ENCODE data around the gene TMEM229A. TPM values are rescaled to one million over a fixed set of nuclear protein-coding genes. Genes with fewer than 3 reads are reported as not detected.

Gene TMEM229A
- polyA plus RNA-seq, 4 donors: 1.6 to 14.0 (median 2.4) TPM

DNA sequence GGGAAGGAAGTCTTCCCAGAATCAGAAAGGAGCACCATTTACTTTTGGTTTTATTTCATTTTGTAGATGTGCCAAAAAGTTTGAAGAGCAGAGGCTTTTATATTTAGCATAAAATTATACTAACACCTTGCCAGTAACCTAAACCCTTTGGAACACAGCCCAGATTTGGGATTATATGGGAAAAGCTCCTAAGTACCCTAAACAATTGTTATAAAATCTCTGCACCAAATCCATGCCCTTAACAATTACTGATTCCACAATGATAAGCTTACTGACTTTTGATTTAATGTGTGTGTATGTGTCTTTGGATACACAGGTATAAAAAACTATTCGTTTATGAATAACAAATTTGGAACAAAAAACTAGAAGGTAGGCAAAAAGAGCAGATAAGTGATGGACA lies 39.0 kb upstream of the TMEM229A start:
- no peaks in the 10 kb centered on the region for H3K36me3 ChIP-seq (ENCODE audit: control insufficient read depth in 3 of 3, insufficient read depth in 2 of 3, low read depth in 1 of 3, low read length in 3 of 3)
- WGBS, 3 donors: 69 to 73% (median 70%) methylated on average over 1 of the region's 1 CpG
- no peak overlapping the region for H3K4me3 ChIP-seq (ENCODE audit: low read depth in 1 of 3, low read length in 3 of 3)
- no peak overlapping the region for H3K27ac ChIP-seq (ENCODE audit: low read depth in 1 of 3, low read length in 2 of 3)
- H3K4me1 ChIP-seq (ENCODE audit: control insufficient read depth in 3 of 3, insufficient read depth in 2 of 3, low read depth in 1 of 3, low read length in 2 of 3): peaks cover 0 to 19% (median 0%) of the 10 kb centered on the region in 3 donors
- no peaks in the 10 kb centered on the region for H3K9me3 ChIP-seq (ENCODE audit: control insufficient read depth in 2 of 2, insufficient read depth in 1 of 2, low read depth in 1 of 2, low read length in 1 of 2)
- no peak for DNase-seq
- no peaks in the 10 kb centered on the region for H3K27me3 ChIP-seq (ENCODE audit: control insufficient read depth in 3 of 3, insufficient read depth in 3 of 3, low read length in 3 of 3)
- no peak for FAIRE-seq

DNA sequence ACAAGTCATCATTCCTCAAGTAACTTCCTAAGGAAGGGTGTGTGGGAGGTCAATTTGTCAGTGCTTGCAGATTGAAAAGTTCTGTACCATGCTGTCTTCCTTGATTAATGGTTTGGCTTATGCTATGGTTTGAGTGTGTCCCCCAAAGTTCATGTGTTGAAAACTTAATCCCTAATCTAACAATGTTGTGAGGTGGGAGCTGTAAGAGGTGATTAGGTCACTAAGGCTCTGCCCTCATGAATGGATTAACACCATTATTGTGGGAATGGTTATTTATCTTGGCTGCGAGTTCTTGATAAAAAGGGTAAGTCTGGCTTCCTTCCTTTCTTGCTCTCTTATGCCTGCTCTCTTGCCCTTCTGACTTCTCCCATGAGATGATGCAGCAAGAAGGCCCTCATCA lies 29.3 kb upstream of the TMEM229A start:
- no peak for DNase-seq
- H3K4me3 ChIP-seq (ENCODE audit: low read depth in 1 of 3, low read length in 3 of 3): no peak overlapping the region
- no peak overlapping the region for H3K27ac ChIP-seq (ENCODE audit: low read depth in 1 of 3, low read length in 2 of 3)
- H3K27me3 ChIP-seq (ENCODE audit: control insufficient read depth in 3 of 3, insufficient read depth in 3 of 3, low read length in 3 of 3): peaks cover 0 to 2% (median 0%) of the 10 kb centered on the region in 3 donors
- FAIRE-seq: no peak
- H3K36me3 ChIP-seq (ENCODE audit: control insufficient read depth in 3 of 3, insufficient read depth in 2 of 3, low read depth in 1 of 3, low read length in 3 of 3): no peaks in the 10 kb centered on the region
- no peaks in the 10 kb centered on the region for H3K4me1 ChIP-seq (ENCODE audit: control insufficient read depth in 3 of 3, insufficient read depth in 2 of 3, low read depth in 1 of 3, low read length in 2 of 3)
- H3K9me3 ChIP-seq (ENCODE audit: control insufficient read depth in 2 of 2, insufficient read depth in 1 of 2, low read depth in 1 of 2, low read length in 1 of 2): peaks cover 0 to 4% of the 10 kb centered on the region in 2 donors
- WGBS, 3 donors: 29 to 60% (median 32%) methylated on average over 1 of the region's 1 CpG

DNA sequence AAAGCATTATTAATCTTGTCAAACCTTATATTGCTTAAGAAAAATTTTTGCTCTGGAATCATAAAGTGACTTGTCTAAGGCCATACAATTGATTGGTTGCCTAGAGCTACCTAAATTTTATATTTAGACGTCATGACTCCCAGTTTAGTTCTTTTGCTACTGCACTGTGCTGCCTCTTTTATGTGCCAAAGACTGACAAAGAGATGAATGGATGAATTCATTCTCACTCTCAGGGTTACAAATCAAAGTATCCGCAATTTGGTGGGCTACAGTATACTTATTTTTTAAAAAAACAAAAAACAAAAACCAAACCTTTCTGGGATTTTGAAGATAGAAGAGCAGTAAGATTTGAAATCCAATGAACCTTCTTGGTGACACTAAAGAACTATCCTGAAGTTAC lies 27.7 kb upstream of the TMEM229A start:
- Histone ChIP-seq H3K9me3 (ENCODE audit: control insufficient read depth in 2 of 2, insufficient read depth in 1 of 2, low read depth in 1 of 2, low read length in 1 of 2) (peaks cover 0 to 4% of the 10 kb centered on the region in 2 donors), H3K4me3 (ENCODE audit: low read depth in 1 of 3, low read length in 3 of 3) (no peak overlapping the region), H3K27me3 (ENCODE audit: control insufficient read depth in 3 of 3, insufficient read depth in 3 of 3, low read length in 3 of 3) (no peaks in the 10 kb centered on the region), H3K27ac (ENCODE audit: low read depth in 1 of 3, low read length in 2 of 3) (no peak overlapping the region), H3K36me3 (ENCODE audit: control insufficient read depth in 3 of 3, insufficient read depth in 2 of 3, low read depth in 1 of 3, low read length in 3 of 3) (no peaks in the 10 kb centered on the region), H3K4me1 (ENCODE audit: control insufficient read depth in 3 of 3, insufficient read depth in 2 of 3, low read depth in 1 of 3, low read length in 2 of 3) (no peaks in the 10 kb centered on the region)
- 83 to 89% (median 89%) methylated on average over 2 of the region's 2 CpGs for WGBS, 3 donors
- DNase-seq (no peak), FAIRE-seq (no peak)

- Histone ChIP-seq H3K27ac (ENCODE audit: low read depth in 1 of 3, low read length in 2 of 3) (no peak overlapping the region), H3K4me1 (ENCODE audit: control insufficient read depth in 3 of 3, insufficient read depth in 2 of 3, low read depth in 1 of 3, low read length in 2 of 3) (no peaks in the 10 kb centered on the region), H3K36me3 (ENCODE audit: control insufficient read depth in 3 of 3, insufficient read depth in 2 of 3, low read depth in 1 of 3, low read length in 3 of 3) (no peaks in the 10 kb centered on the region), H3K4me3 (ENCODE audit: low read depth in 1 of 3, low read length in 3 of 3) (no peak overlapping the region), H3K9me3 (ENCODE audit: control insufficient read depth in 2 of 2, insufficient read depth in 1 of 2, low read depth in 1 of 2, low read length in 1 of 2) (no peaks in the 10 kb centered on the region), H3K27me3 (ENCODE audit: control insufficient read depth in 3 of 3, insufficient read depth in 3 of 3, low read length in 3 of 3) (no peaks in the 10 kb centered on the region)
- DNase-seq (peak in 1 of 2 donors; percentile 35), FAIRE-seq (no peak)
- WGBS, 3 donors: 12 to 39% (median 19%) methylated on average over 4 of the region's 4 CpGs
Observed at GRCh38 chr7:124059375-124059774, 26.5 kb upstream of the TMEM229A start.

- Histone ChIP-seq H3K27ac (ENCODE audit: low read depth in 1 of 3, low read length in 2 of 3) (no peak overlapping the region), H3K4me1 (ENCODE audit: control insufficient read depth in 3 of 3, insufficient read depth in 2 of 3, low read depth in 1 of 3, low read length in 2 of 3) (no peaks in the 10 kb centered on the region), H3K36me3 (ENCODE audit: control insufficient read depth in 3 of 3, insufficient read depth in 2 of 3, low read depth in 1 of 3, low read length in 3 of 3) (no peaks in the 10 kb centered on the region), H3K27me3 (ENCODE audit: control insufficient read depth in 3 of 3, insufficient read depth in 3 of 3, low read length in 3 of 3) (no peaks in the 10 kb centered on the region), H3K4me3 (ENCODE audit: low read depth in 1 of 3, low read length in 3 of 3) (no peak overlapping the region), H3K9me3 (ENCODE audit: control insufficient read depth in 2 of 2, insufficient read depth in 1 of 2, low read depth in 1 of 2, low read length in 1 of 2) (no peaks in the 10 kb centered on the region)
- WGBS, 3 donors: 81 to 90% (median 89%) methylated on average over 2 of the region's 2 CpGs
- DNase-seq (no peak), FAIRE-seq (peak; percentile 49)
Observed at GRCh38 chr7:124058515-124058914, 25.6 kb upstream of the TMEM229A start.

- Histone ChIP-seq H3K27ac (ENCODE audit: low read depth in 1 of 3, low read length in 2 of 3) (no peak overlapping the region), H3K4me1 (ENCODE audit: control insufficient read depth in 3 of 3, insufficient read depth in 2 of 3, low read depth in 1 of 3, low read length in 2 of 3) (no peaks in the 10 kb centered on the region), H3K4me3 (ENCODE audit: low read depth in 1 of 3, low read length in 3 of 3) (no peak overlapping the region), H3K9me3 (ENCODE audit: control insufficient read depth in 2 of 2, insufficient read depth in 1 of 2, low read depth in 1 of 2, low read length in 1 of 2) (no peaks in the 10 kb centered on the region), H3K27me3 (ENCODE audit: control insufficient read depth in 3 of 3, insufficient read depth in 3 of 3, low read length in 3 of 3) (no peaks in the 10 kb centered on the region), H3K36me3 (ENCODE audit: control insufficient read depth in 3 of 3, insufficient read depth in 2 of 3, low read depth in 1 of 3, low read length in 3 of 3) (no peaks in the 10 kb centered on the region)
- 61 to 69% (median 64%) methylated on average over 5 of the region's 5 CpGs for WGBS, 3 donors
- FAIRE-seq (no peak), DNase-seq (no peak)
Observed at GRCh38 chr7:124057872-124058271, 25.0 kb upstream of the TMEM229A start.

GRCh38 chr7:124056234-124056633 lies 23.4 kb upstream of the TMEM229A start:
- H3K36me3 ChIP-seq (ENCODE audit: control insufficient read depth in 3 of 3, insufficient read depth in 2 of 3, low read depth in 1 of 3, low read length in 3 of 3): no peaks in the 10 kb centered on the region
- H3K4me1 ChIP-seq (ENCODE audit: control insufficient read depth in 3 of 3, insufficient read depth in 2 of 3, low read depth in 1 of 3, low read length in 2 of 3): peaks cover 0 to 2% (median 0%) of the 10 kb centered on the region in 3 donors
- no peaks in the 10 kb centered on the region for H3K27me3 ChIP-seq (ENCODE audit: control insufficient read depth in 3 of 3, insufficient read depth in 3 of 3, low read length in 3 of 3)
- H3K4me3 ChIP-seq (ENCODE audit: low read depth in 1 of 3, low read length in 3 of 3): no peak overlapping the region
- no peaks in the 10 kb centered on the region for H3K9me3 ChIP-seq (ENCODE audit: control insufficient read depth in 2 of 2, insufficient read depth in 1 of 2, low read depth in 1 of 2, low read length in 1 of 2)
- DNase-seq (no peak), FAIRE-seq (no peak)
- H3K27ac ChIP-seq (ENCODE audit: low read depth in 1 of 3, low read length in 2 of 3): no peak overlapping the region
- WGBS, 3 donors: 52 to 73% (median 70%) methylated on average over 1 of the region's 1 CpG

- H3K9me3 ChIP-seq (ENCODE audit: control insufficient read depth in 2 of 2, insufficient read depth in 1 of 2, low read depth in 1 of 2, low read length in 1 of 2): no peaks in the 10 kb centered on the region
- no peak overlapping the region for H3K4me3 ChIP-seq (ENCODE audit: low read depth in 1 of 3, low read length in 3 of 3)
- H3K4me1 ChIP-seq (ENCODE audit: control insufficient read depth in 3 of 3, insufficient read depth in 2 of 3, low read depth in 1 of 3, low read length in 2 of 3): peaks cover 0 to 10% (median 0%) of the 10 kb centered on the region in 3 donors
- peak overlapping the region in 1 of 3 donors; percentile 86 for H3K27ac ChIP-seq (ENCODE audit: low read depth in 1 of 3, low read length in 2 of 3)
- no peaks in the 10 kb centered on the region for H3K27me3 ChIP-seq (ENCODE audit: control insufficient read depth in 3 of 3, insufficient read depth in 3 of 3, low read length in 3 of 3)
- H3K36me3 ChIP-seq (ENCODE audit: control insufficient read depth in 3 of 3, insufficient read depth in 2 of 3, low read depth in 1 of 3, low read length in 3 of 3): no peaks in the 10 kb centered on the region
- DNase-seq: peak; percentile 74 to 88
- FAIRE-seq: peak; percentile 96
- 13 to 51% (median 21%) methylated on average over 1 of the region's 1 CpG for WGBS, 3 donors
Observed at GRCh38 chr7:124051681-124052377, 19.0 kb upstream of the TMEM229A start.

DNA sequence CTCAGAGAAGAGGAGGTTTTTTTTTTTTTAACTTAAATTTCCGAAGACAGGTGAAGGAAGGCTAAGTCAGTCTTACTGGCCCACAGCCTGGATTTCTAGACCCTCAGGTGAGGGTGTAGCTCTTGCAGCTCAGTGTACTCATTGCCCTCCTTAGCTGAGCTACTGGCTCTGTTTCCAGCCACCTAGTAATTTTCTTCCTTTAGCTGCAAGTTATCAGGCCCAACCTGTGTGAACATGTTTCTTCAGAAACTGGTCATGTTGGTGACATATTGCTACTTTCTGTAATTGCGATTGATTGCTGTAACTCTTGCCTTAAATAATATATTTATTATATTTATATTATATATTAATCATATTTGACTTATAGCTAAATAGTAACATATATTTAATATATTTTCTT lies 10.0 kb upstream of the TMEM229A start:
- H3K4me1 ChIP-seq (ENCODE audit: control insufficient read depth in 3 of 3, insufficient read depth in 2 of 3, low read depth in 1 of 3, low read length in 2 of 3): peaks cover 0 to 14% (median 2%) of the 10 kb centered on the region in 3 donors
- no peaks in the 10 kb centered on the region for H3K27me3 ChIP-seq (ENCODE audit: control insufficient read depth in 3 of 3, insufficient read depth in 3 of 3, low read length in 3 of 3)
- no peak overlapping the region for H3K4me3 ChIP-seq (ENCODE audit: low read depth in 1 of 3, low read length in 3 of 3)
- no peaks in the 10 kb centered on the region for H3K36me3 ChIP-seq (ENCODE audit: control insufficient read depth in 3 of 3, insufficient read depth in 2 of 3, low read depth in 1 of 3, low read length in 3 of 3)
- no peaks in the 10 kb centered on the region for H3K9me3 ChIP-seq (ENCODE audit: control insufficient read depth in 2 of 2, insufficient read depth in 1 of 2, low read depth in 1 of 2, low read length in 1 of 2)
- DNase-seq: no peak
- 91 to 93% (median 92%) methylated on average over 2 of the region's 2 CpGs for WGBS, 3 donors
- no peak for FAIRE-seq
- no peak overlapping the region for H3K27ac ChIP-seq (ENCODE audit: low read depth in 1 of 3, low read length in 2 of 3)
